ENCODE measurements around the gene PTPRE. TPM values are rescaled to one million over a fixed set of nuclear protein-coding genes. Genes with fewer than 3 reads are reported as not detected.

PTPRE gene
- total and polyA plus RNA-seq, 4 donors = 1.5 to 12.5 (median 3.7) TPM

DNA sequence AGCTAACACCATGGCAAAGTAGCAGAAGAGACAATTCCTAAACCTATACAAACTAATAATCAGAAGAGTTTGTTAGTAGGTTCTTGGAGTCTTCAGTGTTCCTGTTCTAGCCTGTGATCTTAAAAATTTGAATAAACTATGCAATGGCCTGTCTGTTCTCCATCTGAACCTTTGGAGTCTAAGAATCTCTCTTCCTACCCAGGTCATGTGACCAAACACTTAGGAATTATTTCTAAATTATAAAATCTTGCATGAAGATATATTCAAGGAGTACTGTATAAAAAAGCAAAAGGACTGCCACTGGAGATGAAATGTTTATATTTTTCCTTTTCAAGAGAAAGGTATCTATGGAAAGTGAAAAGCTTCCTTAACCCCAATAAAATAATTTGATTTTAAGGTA, 216.9 kb downstream of the PTPRE start:
- Histone ChIP-seq H3K9ac (ENCODE audit: low read depth in 1 of 2, low read length in 2 of 2) (no peak overlapping the region), H3K4me3 (ENCODE audit: low read depth in 1 of 3, low read length in 3 of 3) (no peak overlapping the region), H3K9me3 (ENCODE audit: control insufficient read depth in 4 of 4, low read length in 3 of 4) (no peaks in the 10 kb centered on the region), H3K27ac (ENCODE audit: low read depth in 1 of 2, low read length in 2 of 2) (no peak overlapping the region), H3K36me3 (ENCODE audit: control insufficient read depth in 4 of 4, insufficient read depth in 3 of 4, low read depth in 1 of 4, low read length in 3 of 4) (no peaks in the 10 kb centered on the region), H3K27me3 (ENCODE audit: control insufficient read depth in 4 of 4, insufficient read depth in 4 of 4, low read length in 3 of 4) (peaks cover 3 to 6% (median 5%) of the 10 kb centered on the region in 4 donors), H3K4me1 (ENCODE audit: control insufficient read depth in 4 of 4, insufficient read depth in 4 of 4, low read length in 3 of 4) (peaks cover 6 to 13% (median 10%) of the 10 kb centered on the region in 4 donors)
- no peak for DNase-seq (ENCODE audit: low spot score)
- TF ChIP-seq TAF1 (conservative IDR thresholded peaks at IDR 0.05) = no peak
- TF ChIP-seq FOXA2 (IDR thresholded peaks at IDR 0.05) = no peak

DNA sequence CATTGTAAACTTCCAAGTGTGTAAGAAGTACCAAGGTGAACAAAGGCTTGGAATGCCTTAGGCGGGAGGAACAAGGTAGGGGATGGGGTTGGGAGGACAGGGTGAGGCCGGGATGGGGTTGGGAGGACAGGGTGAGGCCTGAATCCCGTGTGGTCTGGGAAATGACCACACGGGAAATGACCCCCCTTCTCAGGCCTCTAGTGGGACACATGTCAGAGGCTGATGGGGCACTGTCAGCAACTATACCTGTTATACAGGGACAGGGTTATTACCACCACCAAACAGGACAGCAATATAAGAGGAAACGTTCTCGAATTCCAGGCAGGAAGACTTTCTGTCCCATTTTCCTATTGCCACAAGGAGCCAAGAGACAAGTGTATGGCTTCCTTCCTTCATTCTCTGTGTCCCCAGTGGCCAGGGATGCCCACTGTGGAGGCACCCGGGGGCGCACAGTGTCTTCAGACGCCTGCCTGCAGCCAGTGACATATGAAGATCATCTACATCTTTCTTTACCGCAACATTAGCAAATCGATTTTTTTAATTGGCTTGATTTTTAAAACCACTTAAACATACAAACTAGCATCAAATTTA, 218.0 kb downstream of the PTPRE start:
- TF ChIP-seq TAF1 (conservative IDR thresholded peaks at IDR 0.05) (no peak), FOXA2 (IDR thresholded peaks at IDR 0.05) (no peak), RAD21 (IDR thresholded peaks at IDR 0.05) (no peak)
- Histone ChIP-seq H3K4me3 (ENCODE audit: low read depth in 1 of 3, low read length in 3 of 3) (no peak overlapping the region), H3K4me1 (ENCODE audit: control insufficient read depth in 4 of 4, insufficient read depth in 4 of 4, low read length in 3 of 4) (peaks cover 6 to 13% (median 10%) of the 10 kb centered on the region in 4 donors), H3K27ac (ENCODE audit: low read depth in 1 of 2, low read length in 2 of 2) (no peak overlapping the region), H3K36me3 (ENCODE audit: control insufficient read depth in 4 of 4, insufficient read depth in 3 of 4, low read depth in 1 of 4, low read length in 3 of 4) (no peaks in the 10 kb centered on the region), H3K27me3 (ENCODE audit: control insufficient read depth in 4 of 4, insufficient read depth in 4 of 4, low read length in 3 of 4) (peaks cover 3 to 6% (median 5%) of the 10 kb centered on the region in 4 donors), H3K9me3 (ENCODE audit: control insufficient read depth in 4 of 4, low read length in 3 of 4) (no peaks in the 10 kb centered on the region), H3K9ac (ENCODE audit: low read depth in 1 of 2, low read length in 2 of 2) (no peak overlapping the region)
- no peak for DNase-seq (ENCODE audit: low spot score)
- WGBS = 50% methylated on average over 11 of the region's 11 CpGs

- TF ChIP-seq FOXA1 (IDR thresholded peaks at IDR 0.05) = no peak
- TF ChIP-seq EGR1 (IDR thresholded peaks at IDR 0.05; ENCODE audit: low read depth in 2 of 2) = no peak
- TF ChIP-seq ATF3 (IDR thresholded peaks at IDR 0.05) = no peak
- no peak for TF ChIP-seq JUND (IDR thresholded peaks at IDR 0.05)
- TF ChIP-seq HNF4A (conservative IDR thresholded peaks at IDR 0.05) = no peak
- TF ChIP-seq RXRA (IDR thresholded peaks at IDR 0.05) = no peak
- TF ChIP-seq, protein P1, sequence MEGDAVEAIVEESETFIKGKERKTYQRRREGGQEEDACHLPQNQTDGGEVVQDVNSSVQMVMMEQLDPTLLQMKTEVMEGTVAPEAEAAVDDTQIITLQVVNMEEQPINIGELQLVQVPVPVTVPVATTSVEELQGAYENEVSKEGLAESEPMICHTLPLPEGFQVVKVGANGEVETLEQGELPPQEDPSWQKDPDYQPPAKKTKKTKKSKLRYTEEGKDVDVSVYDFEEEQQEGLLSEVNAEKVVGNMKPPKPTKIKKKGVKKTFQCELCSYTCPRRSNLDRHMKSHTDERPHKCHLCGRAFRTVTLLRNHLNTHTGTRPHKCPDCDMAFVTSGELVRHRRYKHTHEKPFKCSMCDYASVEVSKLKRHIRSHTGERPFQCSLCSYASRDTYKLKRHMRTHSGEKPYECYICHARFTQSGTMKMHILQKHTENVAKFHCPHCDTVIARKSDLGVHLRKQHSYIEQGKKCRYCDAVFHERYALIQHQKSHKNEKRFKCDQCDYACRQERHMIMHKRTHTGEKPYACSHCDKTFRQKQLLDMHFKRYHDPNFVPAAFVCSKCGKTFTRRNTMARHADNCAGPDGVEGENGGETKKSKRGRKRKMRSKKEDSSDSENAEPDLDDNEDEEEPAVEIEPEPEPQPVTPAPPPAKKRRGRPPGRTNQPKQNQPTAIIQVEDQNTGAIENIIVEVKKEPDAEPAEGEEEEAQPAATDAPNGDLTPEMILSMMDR (IDR thresholded peaks at IDR 0.05; ENCODE audit: low read depth, low read length, missing input control) = no peak
- TF ChIP-seq MAX (IDR thresholded peaks at IDR 0.05) = no peak
- no peak for TF ChIP-seq FOXA2 (IDR thresholded peaks at IDR 0.05)
- TF ChIP-seq REST (IDR thresholded peaks at IDR 0.05) = no peak
- TF ChIP-seq SP1 (IDR thresholded peaks at IDR 0.05) = no peak
- TF ChIP-seq HNF4G (IDR thresholded peaks at IDR 0.05) = no peak
- TF ChIP-seq GABPA (IDR thresholded peaks at IDR 0.05 in 1 of 2, conservative IDR thresholded peaks at IDR 0.05 in 1 of 2) = no peak
- no peak for TF ChIP-seq NR2F2 (IDR thresholded peaks at IDR 0.05)
- TF ChIP-seq, protein P2, sequence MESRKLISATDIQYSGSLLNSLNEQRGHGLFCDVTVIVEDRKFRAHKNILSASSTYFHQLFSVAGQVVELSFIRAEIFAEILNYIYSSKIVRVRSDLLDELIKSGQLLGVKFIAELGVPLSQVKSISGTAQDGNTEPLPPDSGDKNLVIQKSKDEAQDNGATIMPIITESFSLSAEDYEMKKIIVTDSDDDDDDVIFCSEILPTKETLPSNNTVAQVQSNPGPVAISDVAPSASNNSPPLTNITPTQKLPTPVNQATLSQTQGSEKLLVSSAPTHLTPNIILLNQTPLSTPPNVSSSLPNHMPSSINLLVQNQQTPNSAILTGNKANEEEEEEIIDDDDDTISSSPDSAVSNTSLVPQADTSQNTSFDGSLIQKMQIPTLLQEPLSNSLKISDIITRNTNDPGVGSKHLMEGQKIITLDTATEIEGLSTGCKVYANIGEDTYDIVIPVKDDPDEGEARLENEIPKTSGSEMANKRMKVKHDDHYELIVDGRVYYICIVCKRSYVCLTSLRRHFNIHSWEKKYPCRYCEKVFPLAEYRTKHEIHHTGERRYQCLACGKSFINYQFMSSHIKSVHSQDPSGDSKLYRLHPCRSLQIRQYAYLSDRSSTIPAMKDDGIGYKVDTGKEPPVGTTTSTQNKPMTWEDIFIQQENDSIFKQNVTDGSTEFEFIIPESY (IDR thresholded peaks at IDR 0.05) = no peak
- WGBS = 2% methylated on average over 33 of the region's 33 CpGs
- Histone ChIP-seq H3K36me3 (ENCODE audit: control insufficient read depth in 4 of 4, insufficient read depth in 3 of 4, low read depth in 1 of 4, low read length in 3 of 4) (no peaks in the 10 kb centered on the region), H3K9me3 (ENCODE audit: control insufficient read depth in 4 of 4, low read length in 3 of 4) (no peaks in the 10 kb centered on the region), H3K4me1 (ENCODE audit: control insufficient read depth in 4 of 4, insufficient read depth in 4 of 4, low read length in 3 of 4) (peaks cover 6 to 13% (median 10%) of the 10 kb centered on the region in 4 donors), H3K4me3 (ENCODE audit: low read depth in 1 of 3, low read length in 3 of 3) (peak overlapping the region in 1 of 3 donors; percentile 66), H3K27me3 (ENCODE audit: control insufficient read depth in 4 of 4, insufficient read depth in 4 of 4, low read length in 3 of 4) (peaks cover 3 to 6% (median 6%) of the 10 kb centered on the region in 4 donors), H3K27ac (ENCODE audit: low read depth in 1 of 2, low read length in 2 of 2) (no peak overlapping the region), H3K9ac (ENCODE audit: low read depth in 1 of 2, low read length in 2 of 2) (no peak overlapping the region)
- no peak for DNase-seq (ENCODE audit: low spot score)
Measured at GRCh38 chr10:128125416-128125943, 218.6 kb downstream of the PTPRE start.

All from liver (tissue), 9 donors.